Right cardiac atrium (tissue), 5 donors: ENCODE data around the gene IQCF5. TPM values are rescaled to one million over a fixed set of nuclear protein-coding genes. Genes with fewer than 3 reads are reported as not detected.
"Not testable (repeated sequence)": the region's sequence is repeated elsewhere in the genome, so short reads cannot be mapped to it uniquely, and the experiment has no call there.

ENCODE experiments used
- ATAC-seq, 2 donors: fragments of 200-7000 bp; cut with Tn5 transposase; one replicate each; pipeline versions ENCODE4 v1.8.0 to v1.9.1; 2020; ENCODE audit warnings: moderate library complexity in 2 of 2, mild to moderate bottlenecking in 1 of 2
- DNase-seq, 3 donors: peaks; one replicate each; pipeline ENCODE4 v3.0.0-alpha.2; 2020
- H3K27ac ChIP-seq: one replicate; pipeline ENCODE4 v1.5.1; 2013; ENCODE audit warnings: mild to moderate bottlenecking, low read length, control low read depth, moderate library complexity
- H3K27me3 ChIP-seq: one replicate; pipeline ENCODE4 v1.6.1; 2013; ENCODE audit not compliant: control insufficient read depth, insufficient read depth
- H3K4me1 ChIP-seq: one replicate; pipeline ENCODE4 v1.6.1; 2013; ENCODE audit warnings: low read length; ENCODE audit not compliant: control insufficient read depth, insufficient read depth
- H3K4me3 ChIP-seq: one replicate; pipeline ENCODE4 v1.5.1; 2013; ENCODE audit warnings: low read length, control low read depth
- H3K9me3 ChIP-seq: one replicate; pipeline ENCODE4 v1.6.1; 2013; ENCODE audit warnings: low read length; ENCODE audit not compliant: control insufficient read depth
- WGBS: extraction: QIAGEN DNeasy Blood & Tissue Kit; methylation state at CpG from one replicate; pipeline ENCODE4 v1.1.7; 2013; 5-methylcytosine and 5-hydroxymethylcytosine counted together
- intact Hi-C, 4 donors: fragments of 100-400 bp; cut with DNase I; formaldehyde crosslinking; loops; one replicate each; pipeline versions ENCODE4 v1.11.0 to v1.14.0; 2022 to 2023
- polyA plus RNA-seq: library from polyadenylated mRNA; stranded (reverse); fragments of 200-250 nt; gene quantifications from one replicate; pipeline ENCODE4 v1.2.3, GENCODE V29; 2013
- total RNA-seq, 4 donors: library from RNA; stranded (reverse); fragmentation: NEBNext Ultra II Directional; extraction: Animal tissue kit (Norgen Biotek cat#: 25700); gene quantifications; one replicate each; pipeline ENCODE4 v1.2.1, GENCODE V29; 2021
- donor health status: healthy with polysubstance abuse.
- donor health status: DM: no; HTN: yes; CAD: no.
- donor health status: DM: no; HTN: no; CAD: no.
- donor health status: DM: no; HTN: yes; CAD: no; lungs with severe emphysema.
- donor health status: DM: yes; HTN: yes; CAD: no.

The IQCF5 gene
- total and polyA plus RNA-seq, 5 donors, result not detected

DNA sequence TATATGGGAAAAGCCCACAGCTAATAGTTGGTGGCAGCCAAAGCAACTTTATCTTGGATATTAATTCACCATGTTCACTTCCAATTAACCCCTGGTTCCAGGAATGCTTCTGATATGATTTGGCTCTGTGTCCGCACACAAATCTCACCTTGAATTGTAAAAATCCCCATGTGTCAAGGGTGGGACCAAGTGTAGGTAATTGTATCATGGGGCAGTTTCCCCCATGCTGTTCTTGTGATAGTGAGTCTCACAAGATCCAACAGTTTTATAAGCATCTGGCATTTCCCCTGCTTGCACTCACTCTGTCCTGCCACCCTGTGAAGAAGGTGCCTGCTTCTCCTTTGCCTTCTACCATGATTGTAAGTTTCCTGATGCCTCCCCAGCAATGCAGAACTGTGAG is 6.5 kb downstream of the IQCF5 start:
- H3K27me3 ChIP-seq, H3K4me3 ChIP-seq, H3K4me1 ChIP-seq, DNase-seq, intact Hi-C loops, ATAC-seq, H3K27ac ChIP-seq, H3K9me3 ChIP-seq: not testable (repeated sequence)
- WGBS, result 48% methylated on average over 1 of the region's 1 CpG

DNA sequence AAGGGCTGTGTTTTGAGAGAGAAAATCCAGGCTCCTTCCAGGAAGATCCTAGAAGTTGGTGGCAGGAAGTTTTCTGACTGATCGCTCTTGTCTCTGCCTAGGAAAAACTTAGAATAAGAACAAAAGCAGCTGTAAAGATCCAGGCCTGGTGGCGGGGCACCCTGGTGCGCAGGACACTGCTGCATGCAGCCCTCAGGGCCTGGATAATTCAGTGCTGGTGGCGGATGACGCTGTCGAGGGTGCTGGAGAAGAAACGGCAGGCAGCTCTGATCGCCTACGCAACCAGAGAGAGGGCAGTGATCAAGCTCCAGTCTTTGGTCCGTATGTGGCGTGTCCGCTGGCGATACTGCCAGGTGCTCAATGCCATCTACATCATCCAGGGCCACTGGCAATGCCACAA is 12.5 kb downstream of the IQCF5 start:
- no peaks in the 10 kb centered on the region for H3K27me3 ChIP-seq
- DNase-seq, result no peak
- WGBS, result 78% methylated on average over 13 of the region's 13 CpGs
- no peaks in the 10 kb centered on the region for H3K9me3 ChIP-seq
- no peaks in the 10 kb centered on the region for H3K4me1 ChIP-seq
- ATAC-seq, result no peak
- no peak overlapping the region for H3K27ac ChIP-seq
- intact Hi-C loops, result no loop called here
- H3K4me3 ChIP-seq, result no peak overlapping the region

DNA sequence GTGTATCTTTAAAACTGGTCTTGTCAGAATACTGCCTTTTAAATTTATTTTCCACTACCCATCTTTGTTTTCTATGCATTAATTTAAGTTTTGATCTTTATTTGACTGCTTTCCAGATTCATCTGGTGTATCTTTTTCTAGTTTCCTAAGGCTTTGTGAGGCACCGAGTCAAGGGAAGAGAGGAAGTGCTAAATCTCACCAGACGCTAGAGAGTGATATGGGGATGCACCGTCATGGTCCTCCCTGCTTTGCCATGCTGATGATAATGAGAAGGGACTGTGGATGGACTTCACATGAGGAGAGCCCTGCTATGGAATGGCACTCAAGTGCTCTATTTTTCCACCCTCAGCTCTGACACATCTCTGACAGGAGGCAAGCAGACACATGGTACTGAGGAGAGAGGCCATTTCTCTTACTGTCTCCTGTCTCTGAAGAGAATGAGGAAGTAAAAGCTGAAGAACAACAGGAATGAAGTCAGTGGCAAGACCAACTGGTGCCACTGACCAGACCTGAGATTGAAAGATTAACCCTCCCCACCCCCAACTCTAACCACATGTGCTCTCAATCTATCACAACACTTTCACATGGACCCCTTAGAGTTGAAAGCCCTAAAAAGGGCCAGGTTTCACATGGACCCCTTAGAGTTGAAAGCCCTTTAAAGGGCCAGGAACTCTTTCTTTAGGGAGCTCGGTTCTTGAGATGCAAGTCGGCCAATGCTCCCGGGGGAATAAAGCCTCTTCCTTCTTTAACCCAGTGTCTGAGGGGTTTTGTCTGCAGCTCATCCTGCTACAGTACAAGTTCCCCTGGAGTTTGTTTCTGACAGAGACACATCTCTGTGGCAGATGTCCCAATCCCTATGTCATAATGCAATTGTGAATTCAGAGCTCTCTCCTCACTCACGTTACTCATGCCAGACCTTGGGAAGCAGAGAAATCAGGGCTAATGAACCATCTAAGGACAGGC is 14.4 kb downstream of the IQCF5 start, which contains the start of gene IQCF2:
TSS of gene IQCF2 (plus strand) at position 913 of the 963 bp plus-strand sequence. CDS start 52 bp downstream, outside the sequence.
- WGBS, result 63% methylated on average over 7 of the region's 7 CpGs
- intact Hi-C loops, result no loop called here
- Histone ChIP-seq H3K9me3 (no peaks in the 10 kb centered on the region), H3K27me3 (no peaks in the 10 kb centered on the region), H3K4me3 (no peak within 1 kb of the TSS), H3K27ac (no peak within 1 kb of the TSS), H3K4me1 (no peaks in the 10 kb centered on the region)
- ATAC-seq, result no peak
- DNase-seq, result no peak

DNA sequence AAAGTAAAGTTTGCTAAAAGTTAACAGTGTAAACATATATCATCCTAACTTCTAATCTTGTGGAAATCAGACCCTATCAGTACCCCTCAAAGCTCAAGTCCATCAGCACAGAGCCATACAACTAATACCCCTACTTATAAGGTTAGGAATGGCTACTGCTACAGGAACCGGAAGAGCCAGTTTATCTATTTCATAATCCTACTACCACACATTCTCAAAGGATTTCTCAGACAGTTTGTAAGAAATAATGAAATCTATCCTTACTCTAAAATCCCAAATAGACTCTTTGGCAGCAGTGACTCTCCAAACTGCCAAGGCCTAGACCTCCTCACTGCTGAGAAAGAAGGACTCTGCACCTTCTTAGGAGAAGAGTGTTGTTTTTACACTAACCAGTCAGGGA is 20.0 kb downstream of the IQCF5 start:
- intact Hi-C loops, H3K27ac ChIP-seq, H3K9me3 ChIP-seq, H3K4me1 ChIP-seq, H3K27me3 ChIP-seq, H3K4me3 ChIP-seq, DNase-seq, ATAC-seq: not testable (repeated sequence)
- 79% methylated on average over 1 of the region's 1 CpG for WGBS

DNA sequence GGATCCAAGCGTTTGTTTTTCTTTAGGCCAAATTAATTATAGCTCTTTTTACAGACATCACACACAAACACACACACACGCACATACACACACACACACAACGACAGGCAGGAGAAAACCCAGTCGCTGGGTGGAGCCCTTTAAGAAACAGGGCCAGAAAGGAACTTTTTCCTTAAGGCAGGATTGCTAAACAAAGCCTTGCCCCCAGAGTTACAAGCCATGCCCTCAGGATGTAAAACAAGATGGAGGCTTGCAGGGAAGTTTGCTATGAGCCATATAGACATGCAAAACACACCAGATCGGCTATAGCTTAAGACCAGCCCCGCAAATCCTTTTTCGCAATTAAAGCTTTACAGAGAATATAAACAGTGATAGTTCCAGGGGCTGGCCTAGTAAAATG is 30.3 kb downstream of the IQCF5 start:
- intact Hi-C loops, result no loop called here
- Histone ChIP-seq H3K9me3 (no peaks in the 10 kb centered on the region), H3K27ac (no peak overlapping the region), H3K4me3 (no peak overlapping the region), H3K4me1 (no peaks in the 10 kb centered on the region), H3K27me3 (no peaks in the 10 kb centered on the region)
- ATAC-seq (no peak), DNase-seq (no peak)
- WGBS, result 73% methylated on average over 7 of the region's 7 CpGs

DNA sequence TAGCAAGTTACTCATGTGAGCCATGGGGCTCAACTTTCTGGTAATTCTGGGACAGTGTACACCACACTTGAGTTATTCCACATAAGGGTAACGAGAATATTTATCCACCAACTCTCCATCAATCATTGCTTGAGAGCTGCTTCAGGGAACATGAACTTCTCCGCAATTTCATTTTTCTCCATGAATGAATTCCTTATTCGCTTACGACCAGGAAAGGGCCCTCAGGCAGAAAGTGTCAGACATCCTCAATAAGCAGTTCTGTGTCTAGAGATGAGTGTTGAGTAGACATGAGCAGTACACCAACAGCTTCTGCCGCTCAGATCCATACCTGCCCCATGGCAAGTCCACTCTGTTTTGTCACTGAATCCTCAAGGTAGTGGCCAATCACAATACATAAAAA is 38.8 kb downstream of the IQCF5 start:
- DNase-seq, result no peak
- no peak overlapping the region for H3K4me3 ChIP-seq
- H3K9me3 ChIP-seq, result no peaks in the 10 kb centered on the region
- no peaks in the 10 kb centered on the region for H3K4me1 ChIP-seq
- H3K27me3 ChIP-seq, result peaks cover 2% of the 10 kb centered on the region
- no peak overlapping the region for H3K27ac ChIP-seq
- no peak for ATAC-seq
- intact Hi-C loops, result no loop called here
- 81% methylated on average over 5 of the region's 5 CpGs for WGBS

DNA sequence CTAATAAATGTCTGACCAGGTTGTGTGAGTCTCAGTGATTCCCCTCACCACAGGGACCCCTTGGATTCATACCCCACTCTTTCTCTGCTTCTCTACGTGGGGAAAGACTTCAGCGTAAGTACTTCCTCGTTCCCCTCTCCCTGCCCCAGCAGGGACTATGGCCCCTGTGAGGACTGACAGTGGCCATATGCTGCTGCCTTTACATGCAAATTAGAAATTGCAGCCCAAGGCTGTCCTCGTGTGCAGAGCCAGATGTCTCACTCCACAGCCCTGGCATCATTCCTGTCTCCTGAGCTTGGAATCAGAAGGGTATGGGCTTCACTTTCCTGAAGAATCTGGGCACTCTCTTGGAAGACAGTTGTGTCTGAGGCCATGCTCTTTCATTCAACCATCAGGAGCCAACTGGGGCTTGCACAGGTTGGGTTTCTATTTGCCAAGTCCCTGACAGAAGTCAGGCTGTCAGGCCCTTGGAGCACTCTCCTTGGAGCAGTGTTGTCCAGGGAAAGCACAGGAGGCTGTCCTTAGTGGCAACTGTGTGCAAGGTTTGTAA is 44.5 kb downstream of the IQCF5 start:
- no peak for ATAC-seq
- intact Hi-C loops, result no loop called here

DNA sequence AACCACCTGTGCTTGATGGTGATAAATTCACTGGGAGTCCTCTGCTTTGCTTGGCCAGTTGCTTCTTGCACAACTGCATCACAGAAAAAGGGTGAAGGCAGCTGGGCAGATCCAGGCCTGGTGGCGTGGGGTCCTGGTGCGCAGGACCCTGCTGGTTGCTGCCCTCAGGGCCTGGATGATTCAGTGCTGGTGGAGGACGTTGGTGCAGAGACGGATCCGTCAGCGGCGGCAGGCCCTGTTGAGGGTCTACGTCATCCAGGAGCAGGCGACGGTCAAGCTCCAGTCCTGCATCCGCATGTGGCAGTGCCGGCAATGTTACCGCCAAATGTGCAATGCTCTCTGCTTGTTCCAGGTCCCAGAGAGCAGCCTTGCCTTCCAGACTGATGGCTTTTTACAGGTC is 45.1 kb downstream of the IQCF5 start:
- ATAC-seq (no peak), DNase-seq (no peak)
- Histone ChIP-seq H3K27ac (no peak overlapping the region), H3K27me3 (no peaks in the 10 kb centered on the region), H3K4me1 (no peaks in the 10 kb centered on the region), H3K4me3 (no peak overlapping the region), H3K9me3 (no peaks in the 10 kb centered on the region)
- 94% methylated on average over 13 of the region's 13 CpGs for WGBS
- intact Hi-C loops, result no loop called here

More for the DNA sequence above, 44.5 kb downstream of the IQCF5 start:
- H3K9me3 ChIP-seq, result no peaks in the 10 kb centered on the region
- H3K4me1 ChIP-seq, result no peaks in the 10 kb centered on the region
- 58% methylated on average over 4 of the region's 4 CpGs for WGBS
- H3K27me3 ChIP-seq, result no peaks in the 10 kb centered on the region
- H3K4me3 ChIP-seq, result no peak overlapping the region
- no peak overlapping the region for H3K27ac ChIP-seq
- no peak for DNase-seq

DNA sequence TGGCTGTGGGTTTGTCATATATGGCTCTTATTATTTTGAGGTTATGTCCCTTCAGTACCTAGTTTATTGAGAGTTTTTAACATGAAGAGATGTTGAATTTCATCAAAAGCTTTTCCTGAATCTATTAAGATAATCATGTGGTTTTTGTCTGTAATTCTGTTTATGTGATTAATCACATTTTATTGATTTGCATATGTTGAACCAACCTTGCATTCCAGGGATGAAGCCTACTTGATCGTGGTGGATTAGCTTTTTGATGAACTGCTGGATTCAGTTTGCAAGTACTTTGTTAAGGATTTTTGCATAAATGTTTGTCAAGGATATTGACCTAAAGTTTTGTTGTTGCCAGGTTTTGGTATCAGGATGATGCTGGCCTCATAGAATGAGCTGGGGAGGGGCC is 47.1 kb downstream of the IQCF5 start:
- Histone ChIP-seq H3K4me3 (no peak overlapping the region), H3K27ac (no peak overlapping the region), H3K9me3 (no peaks in the 10 kb centered on the region), H3K27me3 (no peaks in the 10 kb centered on the region), H3K4me1 (no peaks in the 10 kb centered on the region)
- intact Hi-C loops, result no loop called here
- DNase-seq, result no peak
- no peak for ATAC-seq
- WGBS, result 76% methylated on average over 1 of the region's 1 CpG
